Fibroblast of pulmonary artery (primary cell): ENCODE results near the gene F12.

Experiments
- DNase-seq: peaks from one replicate; pipeline ENCODE4 v3.0.0-alpha.2; 2010; ENCODE audit warnings: low read depth
- H3K4me3 ChIP-seq: replicated peaks from 2 replicates; pipeline ENCODE4 v1.5.1; 2011; ENCODE audit warnings: low read depth, mild to moderate bottlenecking, control low read depth, low read length, moderate library complexity
- CTCF ChIP-seq: IDR thresholded peaks from 2 replicates; pipeline ENCODE4 v1.5.1; 2011; ENCODE audit warnings: mild to moderate bottlenecking, control low read depth, low read length, inconsistent platforms; ENCODE audit errors: missing control alignments

F12 gene

GRCh38 chr5:177435847-177436536, 26.6 kb upstream of the F12 start:
- H3K4me3 ChIP-seq: no peak overlapping the region
- no peak for DNase-seq
- TF ChIP-seq CTCF: no peak

DNA sequence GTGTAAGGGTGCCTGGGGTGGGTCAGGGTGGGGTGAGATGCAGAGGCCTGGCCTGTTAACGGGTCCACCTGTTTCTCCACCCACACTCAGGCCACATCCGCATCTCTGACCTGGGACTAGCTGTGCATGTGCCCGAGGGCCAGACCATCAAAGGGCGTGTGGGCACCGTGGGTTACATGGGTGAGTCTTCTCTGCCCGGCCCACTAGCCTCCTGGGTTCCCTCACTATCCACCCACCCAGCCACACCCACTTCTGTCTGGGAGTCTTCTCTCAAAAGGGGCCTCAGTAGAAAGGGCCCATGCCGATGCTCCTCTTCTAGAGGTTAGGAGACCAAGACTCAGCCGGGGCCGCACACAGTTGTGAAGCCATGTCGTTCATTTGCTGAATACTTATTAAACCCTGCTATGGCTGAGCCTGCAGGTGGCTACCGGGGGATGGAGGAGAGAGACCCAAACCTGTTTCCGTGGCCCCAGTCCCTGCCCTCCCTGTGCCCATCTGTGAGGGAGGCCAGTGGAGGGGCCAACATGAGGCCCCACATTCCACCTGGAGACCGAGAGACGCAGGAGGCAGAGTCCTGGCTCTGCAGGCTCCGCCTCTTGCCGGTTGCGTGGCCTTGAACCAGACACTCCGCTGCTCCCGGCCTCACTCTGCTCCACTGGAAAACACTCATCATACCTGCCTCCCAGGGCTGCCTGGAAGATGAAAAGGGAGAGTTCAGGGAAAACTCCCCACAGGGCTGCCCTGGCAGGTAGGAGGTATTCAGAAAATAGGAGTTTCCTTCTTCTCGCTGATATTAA, 25.8 kb upstream of the F12 start:
- no peak for DNase-seq
- no peak overlapping the region for H3K4me3 ChIP-seq
- TF ChIP-seq CTCF: no peak

- H3K4me3 ChIP-seq: no peak overlapping the region
- no peak for TF ChIP-seq CTCF
- no peak for DNase-seq
These were observed 25.1 kb upstream of the F12 start for GRCh38 chr5:177434437-177434836.

GRCh38 chr5:177433658-177434217, 24.4 kb upstream of the F12 start:
- no peak for DNase-seq
- TF ChIP-seq CTCF: no peak
- H3K4me3 ChIP-seq: no peak overlapping the region

DNA sequence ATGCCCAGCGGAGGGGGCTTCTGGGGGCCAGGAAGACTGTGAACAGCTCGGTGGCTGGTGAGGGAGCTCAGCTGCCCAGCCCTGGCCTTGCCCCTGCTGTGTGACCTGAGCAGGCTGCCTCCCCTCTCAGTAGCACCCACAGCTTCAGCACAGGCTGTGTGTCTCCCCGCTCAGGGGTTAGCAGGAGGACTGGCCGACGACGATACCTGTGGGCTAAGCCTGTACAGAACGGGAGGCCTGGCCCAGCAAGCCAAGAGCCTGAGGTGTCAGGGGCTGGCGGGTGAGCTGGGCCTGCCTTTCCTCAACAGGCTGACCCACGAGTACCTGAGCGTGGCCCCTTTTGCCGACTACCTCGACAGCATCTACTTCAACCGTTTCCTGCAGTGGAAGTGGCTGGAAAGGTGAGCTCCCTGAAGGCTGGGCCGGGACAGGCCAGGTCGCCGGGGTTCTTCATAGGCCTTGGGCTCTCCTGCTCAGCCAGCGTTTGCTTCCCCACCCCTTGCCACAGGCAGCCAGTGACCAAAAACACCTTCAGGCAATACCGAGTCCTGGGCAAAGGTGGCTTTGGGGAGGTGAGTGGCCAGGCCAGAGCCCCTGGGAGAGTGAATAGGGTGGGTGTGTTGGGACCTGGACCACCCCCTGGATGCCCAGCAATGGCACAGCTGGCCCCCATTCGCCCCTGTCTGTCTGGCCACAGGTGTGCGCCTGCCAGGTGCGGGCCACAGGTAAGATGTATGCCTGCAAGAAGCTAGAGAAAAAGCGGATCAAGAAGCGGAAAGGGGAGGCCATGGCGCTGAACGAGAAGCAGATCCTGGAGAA, 23.7 kb upstream of the F12 start:
- no peak for DNase-seq
- TF ChIP-seq CTCF: no peak
- no peak overlapping the region for H3K4me3 ChIP-seq

- no peak for TF ChIP-seq CTCF
- no peak overlapping the region for H3K4me3 ChIP-seq
- DNase-seq: no peak
These were observed 22.9 kb upstream of the F12 start for GRCh38 chr5:177432143-177432838.
